ENCODE results near the gene MEGF11. TPM values are rescaled to one million over a fixed set of nuclear protein-coding genes. Genes with fewer than 3 reads are reported as not detected.

The MEGF11 gene
- total RNA-seq, 3 donors from 2014 or later: not detected

DNA sequence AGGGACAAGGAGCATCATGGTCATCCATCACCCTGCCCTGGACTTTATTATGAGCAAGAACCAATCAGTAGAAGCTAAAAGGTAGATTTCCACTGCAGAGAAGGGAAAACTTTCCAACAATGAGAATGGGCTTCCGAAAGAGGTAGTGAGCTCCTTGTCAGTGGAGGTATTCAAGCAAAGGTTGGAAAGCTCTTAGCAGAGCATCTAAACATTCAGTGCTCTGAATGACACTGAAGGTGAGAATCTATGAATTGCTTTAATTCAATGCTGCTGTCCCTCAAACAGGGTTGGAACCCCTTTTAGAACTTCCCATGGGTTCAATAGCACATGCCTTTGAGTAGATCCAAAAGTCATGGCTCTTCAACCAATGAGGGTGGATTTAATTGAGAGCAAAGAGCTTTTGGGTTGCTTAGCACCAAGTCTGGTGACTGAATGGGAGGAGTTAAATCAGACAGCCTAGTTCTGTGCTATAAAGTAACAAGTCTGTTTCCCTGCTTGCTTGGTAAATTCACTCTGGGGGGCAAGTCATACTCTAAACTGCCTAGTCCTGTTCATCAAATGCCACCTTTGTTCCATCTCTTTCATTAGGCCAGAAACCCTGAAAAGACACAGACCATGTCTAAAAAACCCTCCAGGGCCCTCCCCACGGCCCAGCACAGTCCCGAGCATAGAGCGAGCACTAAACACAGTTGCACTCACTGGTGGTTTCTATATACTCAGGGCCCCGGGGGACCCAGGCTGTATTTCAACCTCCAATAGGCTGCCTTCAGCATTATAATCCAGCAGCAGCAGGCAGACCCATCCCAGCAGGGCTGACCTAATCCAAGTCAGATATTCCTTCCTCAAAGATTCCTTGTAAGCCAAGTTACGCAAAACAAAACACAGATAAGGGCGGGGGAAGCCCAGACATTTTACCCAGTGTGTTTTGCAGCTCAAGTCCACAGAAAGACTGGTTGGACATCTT is 161.2 kb downstream of the MEGF11 start:
- intact Hi-C loops (cut with DNase I; ENCODE audit: low total_unique reads): no loop called here
- H3K27ac ChIP-seq: no peak overlapping the region
- TF ChIP-seq POLR2A (IDR thresholded peaks at IDR 0.05) (no peak), POLR2AphosphoS5 (IDR thresholded peaks at IDR 0.05) (no peak)
- TF ChIP-seq, protein P1, sequence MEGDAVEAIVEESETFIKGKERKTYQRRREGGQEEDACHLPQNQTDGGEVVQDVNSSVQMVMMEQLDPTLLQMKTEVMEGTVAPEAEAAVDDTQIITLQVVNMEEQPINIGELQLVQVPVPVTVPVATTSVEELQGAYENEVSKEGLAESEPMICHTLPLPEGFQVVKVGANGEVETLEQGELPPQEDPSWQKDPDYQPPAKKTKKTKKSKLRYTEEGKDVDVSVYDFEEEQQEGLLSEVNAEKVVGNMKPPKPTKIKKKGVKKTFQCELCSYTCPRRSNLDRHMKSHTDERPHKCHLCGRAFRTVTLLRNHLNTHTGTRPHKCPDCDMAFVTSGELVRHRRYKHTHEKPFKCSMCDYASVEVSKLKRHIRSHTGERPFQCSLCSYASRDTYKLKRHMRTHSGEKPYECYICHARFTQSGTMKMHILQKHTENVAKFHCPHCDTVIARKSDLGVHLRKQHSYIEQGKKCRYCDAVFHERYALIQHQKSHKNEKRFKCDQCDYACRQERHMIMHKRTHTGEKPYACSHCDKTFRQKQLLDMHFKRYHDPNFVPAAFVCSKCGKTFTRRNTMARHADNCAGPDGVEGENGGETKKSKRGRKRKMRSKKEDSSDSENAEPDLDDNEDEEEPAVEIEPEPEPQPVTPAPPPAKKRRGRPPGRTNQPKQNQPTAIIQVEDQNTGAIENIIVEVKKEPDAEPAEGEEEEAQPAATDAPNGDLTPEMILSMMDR (IDR thresholded peaks at IDR 0.05): no peak
- no peaks in the 10 kb centered on the region for H3K36me3 ChIP-seq
- H3K27me3 ChIP-seq: no peaks in the 10 kb centered on the region
- no peak overlapping the region for H3K4me3 ChIP-seq
- H3K9me3 ChIP-seq: no peaks in the 10 kb centered on the region
- H3K4me1 ChIP-seq: no peaks in the 10 kb centered on the region
- peak in 1 of 2 donors; percentile 7 for DNase-seq (ENCODE audit: low spot score in 2 of 2)

DNA sequence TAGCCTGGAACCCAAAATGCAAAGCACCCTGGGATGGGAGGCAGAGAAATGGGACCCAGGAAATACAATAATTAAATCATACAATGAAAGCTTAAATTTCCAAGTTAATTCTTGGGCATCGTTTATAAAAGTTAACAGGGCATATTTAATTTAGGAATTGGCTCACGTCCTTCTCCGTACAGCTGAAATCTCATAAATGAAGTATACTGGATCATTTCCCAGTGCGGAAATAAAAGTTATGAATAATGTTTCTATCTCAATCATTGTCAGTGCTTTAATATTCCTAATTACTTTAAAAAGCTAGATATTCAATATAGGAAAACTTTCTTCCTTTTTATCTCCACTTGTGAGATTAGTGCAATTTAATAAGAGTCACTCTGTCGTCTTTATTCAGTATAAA is 164.0 kb downstream of the MEGF11 start:
- Histone ChIP-seq H3K27ac (no peak overlapping the region), H3K36me3 (no peaks in the 10 kb centered on the region), H3K9me3 (peaks cover 7 to 9% of the 10 kb centered on the region in 2 donors), H3K4me3 (no peak overlapping the region), H3K27me3 (no peaks in the 10 kb centered on the region), H3K4me1 (no peaks in the 10 kb centered on the region)
- TF ChIP-seq POLR2AphosphoS5 (IDR thresholded peaks at IDR 0.05) (no peak), POLR2A (IDR thresholded peaks at IDR 0.05) (no peak)
- TF ChIP-seq, protein P1 (IDR thresholded peaks at IDR 0.05): no peak
- DNase-seq (ENCODE audit: low spot score in 2 of 2): no peak
- intact Hi-C loops (cut with DNase I; ENCODE audit: low total_unique reads): no loop called here

DNA sequence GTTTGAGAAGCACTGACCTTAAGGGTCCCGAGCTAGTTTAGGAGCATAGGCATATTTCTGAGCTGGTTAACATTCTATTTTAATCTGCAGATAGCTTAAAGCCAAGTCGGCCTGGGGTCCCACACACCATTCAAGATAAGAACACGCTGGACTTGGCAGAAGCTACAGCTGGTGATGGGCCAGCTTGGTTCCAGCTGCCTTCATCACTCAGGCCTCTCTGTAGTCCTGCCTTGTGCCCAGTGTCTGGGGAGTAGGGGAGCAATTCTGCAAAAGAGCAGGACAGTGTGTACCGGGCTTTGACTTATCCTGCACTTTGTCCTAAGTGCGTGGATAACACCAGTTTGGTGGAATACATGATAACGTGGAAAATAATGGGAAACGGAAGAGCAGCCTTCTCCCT is 164.5 kb downstream of the MEGF11 start:
- H3K9me3 ChIP-seq: peaks cover 8 to 14% of the 10 kb centered on the region in 2 donors
- no peaks in the 10 kb centered on the region for H3K4me1 ChIP-seq
- H3K4me3 ChIP-seq: no peak overlapping the region
- peak in 1 of 2 donors; percentile 7 for DNase-seq (ENCODE audit: low spot score in 2 of 2)
- intact Hi-C loops (cut with DNase I; ENCODE audit: low total_unique reads): no loop called here
- H3K27ac ChIP-seq: no peak overlapping the region
- no peaks in the 10 kb centered on the region for H3K36me3 ChIP-seq
- no peak for TF ChIP-seq POLR2AphosphoS5 (IDR thresholded peaks at IDR 0.05)
- no peak for TF ChIP-seq POLR2A (IDR thresholded peaks at IDR 0.05)
- TF ChIP-seq, protein P1 (IDR thresholded peaks at IDR 0.05): no peak
- no peaks in the 10 kb centered on the region for H3K27me3 ChIP-seq

DNA sequence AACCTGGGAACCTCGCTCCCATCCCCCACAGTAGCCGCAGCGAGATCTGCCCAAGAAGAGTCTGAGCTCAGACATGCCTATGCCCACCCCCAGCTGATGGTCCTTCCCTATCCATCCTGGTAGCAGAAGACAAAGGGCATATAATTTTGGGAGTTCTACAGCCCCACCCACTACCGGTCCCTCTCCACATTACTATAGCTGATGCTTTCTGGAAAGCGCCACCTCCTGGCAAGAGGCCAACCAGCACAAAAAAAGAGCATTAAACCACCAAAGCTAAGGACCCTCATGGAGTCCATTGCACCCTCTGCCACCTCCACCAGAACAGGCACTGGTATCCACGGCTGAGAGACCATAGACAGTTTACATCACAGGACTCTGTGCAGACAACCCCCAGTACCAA is 168.4 kb downstream of the MEGF11 start:
- H3K4me3 ChIP-seq: no peak overlapping the region
- H3K9me3 ChIP-seq: peaks cover 8 to 20% of the 10 kb centered on the region in 2 donors
- TF ChIP-seq POLR2A (IDR thresholded peaks at IDR 0.05) (no peak), POLR2AphosphoS5 (IDR thresholded peaks at IDR 0.05) (no peak)
- TF ChIP-seq, protein P1 (IDR thresholded peaks at IDR 0.05): no peak
- H3K4me1 ChIP-seq: no peaks in the 10 kb centered on the region
- H3K27me3 ChIP-seq: no peaks in the 10 kb centered on the region
- DNase-seq (ENCODE audit: low spot score in 2 of 2): no peak
- no peaks in the 10 kb centered on the region for H3K36me3 ChIP-seq
- no peak overlapping the region for H3K27ac ChIP-seq
- intact Hi-C loops (cut with DNase I; ENCODE audit: low total_unique reads): no loop called here

DNA sequence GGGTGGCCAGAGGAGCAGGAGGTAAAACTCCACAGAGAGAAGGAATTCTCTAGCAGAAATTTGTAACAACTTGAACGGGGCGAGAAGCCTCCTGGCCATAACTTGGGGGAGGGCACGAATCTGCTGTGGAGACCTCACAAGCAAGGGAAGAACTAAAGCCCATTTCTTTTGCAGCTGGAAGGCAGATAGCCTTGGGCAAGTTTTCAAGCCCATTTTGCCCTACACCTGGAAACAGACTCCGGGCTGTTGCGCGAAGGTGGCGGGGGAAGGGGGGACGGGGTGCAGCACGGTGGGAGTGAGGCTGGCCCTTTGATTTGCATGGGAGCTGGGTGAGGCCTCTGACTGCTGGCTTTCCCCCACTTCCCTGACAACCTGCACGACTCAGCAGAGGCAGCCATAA is 168.8 kb downstream of the MEGF11 start:
- Histone ChIP-seq H3K4me3 (no peak overlapping the region), H3K27me3 (peaks cover 0 to under 1% of the 10 kb centered on the region in 2 donors), H3K4me1 (no peaks in the 10 kb centered on the region), H3K36me3 (no peaks in the 10 kb centered on the region), H3K27ac (no peak overlapping the region), H3K9me3 (peaks cover 8 to 20% of the 10 kb centered on the region in 2 donors)
- no peak for TF ChIP-seq POLR2AphosphoS5 (IDR thresholded peaks at IDR 0.05)
- TF ChIP-seq POLR2A (IDR thresholded peaks at IDR 0.05): no peak
- TF ChIP-seq, protein P1 (IDR thresholded peaks at IDR 0.05): no peak
- intact Hi-C loops (cut with DNase I; ENCODE audit: low total_unique reads): no loop called here
- DNase-seq (ENCODE audit: low spot score in 2 of 2): peak in 1 of 2 donors; percentile 38

Data from breast epithelium (tissue), 4 donors.